Measurements from ENCODE around the gene FGR. TPM values are rescaled to one million over a fixed set of nuclear protein-coding genes. Genes with fewer than 3 reads are reported as not detected.

The FGR gene
- total RNA-seq, 4 donors from 2014 or later: 18.8 to 131 (median 77.6) TPM

GRCh38 chr1:27665016-27665651, 30.1 kb upstream of the FGR start:
- no peak for TF ChIP-seq CTCF (IDR thresholded peaks at IDR 0.05)
- DNase-seq (ENCODE audit: low spot score): no peak

GRCh38 chr1:27664291-27664690, 29.3 kb upstream of the FGR start:
- DNase-seq (ENCODE audit: low spot score) (no peak), ATAC-seq (ENCODE audit: low FRiP score) (no peak)
- TF ChIP-seq CTCF (IDR thresholded peaks at IDR 0.05): no peak

More at GRCh38 chr1:27665016-27665651, 30.1 kb upstream of the FGR start:
- ATAC-seq (ENCODE audit: low FRiP score): no peak

- TF ChIP-seq CTCF (IDR thresholded peaks at IDR 0.05): peak in 2 of 3 donors; percentile 85 to 91
- peak; percentile 63 for ATAC-seq (ENCODE audit: low FRiP score)
- DNase-seq (ENCODE audit: low spot score): peak; percentile 100
Measured at GRCh38 chr1:27662707-27663393, 27.9 kb upstream of the FGR start.

GRCh38 chr1:27662261-27662660, 27.3 kb upstream of the FGR start:
- no peak for ATAC-seq (ENCODE audit: low FRiP score)
- DNase-seq (ENCODE audit: low spot score): no peak
- no peak for TF ChIP-seq CTCF (IDR thresholded peaks at IDR 0.05)

GRCh38 chr1:27661412-27662075, 26.6 kb upstream of the FGR start:
- DNase-seq (ENCODE audit: low spot score) (no peak), ATAC-seq (ENCODE audit: low FRiP score) (no peak)
- TF ChIP-seq CTCF (IDR thresholded peaks at IDR 0.05): no peak

- no peak for ATAC-seq (ENCODE audit: low FRiP score)
- DNase-seq (ENCODE audit: low spot score): no peak
- TF ChIP-seq CTCF (IDR thresholded peaks at IDR 0.05): no peak
Measured at GRCh38 chr1:27660300-27660835, 25.4 kb upstream of the FGR start.
